Smooth muscle cell (in vitro differentiated cells): Measurements from ENCODE around the gene FAM184A. TPM values are rescaled to one million over a fixed set of nuclear protein-coding genes. Genes with fewer than 3 reads are reported as not detected.

Source experiments
- DNase-seq: peaks from one replicate; lab custom pipeline; 2025; ENCODE audit not compliant: unreplicated experiment; lab: John Stamatoyannopoulos, UW
- H2AFZ ChIP-seq: fragments of 200-600 bp; sonication (generic); 2 replicates; pipeline ENCODE4 v1.6.0; 2016; ENCODE audit warnings: antibody characterized with exemption, low read depth, mild to moderate bottlenecking
- H3F3A ChIP-seq: fragments of 200-600 bp; sonication (generic); 2 replicates; pipeline ENCODE4 v1.6.0; 2017; ENCODE audit warnings: antibody characterized with exemption, low read depth
- H3K27ac ChIP-seq: fragments of 200-600 bp; sonication (generic); 2 replicates; pipeline ENCODE4 v1.5.1; 2016; ENCODE audit warnings: low read depth, mild to moderate bottlenecking
- H3K27me3 ChIP-seq: fragments of 200-600 bp; sonication (generic); 2 replicates; pipeline ENCODE4 v1.6.1; 2016; ENCODE audit warnings: low read depth, mild to moderate bottlenecking
- H3K36me3 ChIP-seq: fragments of 200-600 bp; sonication (generic); 2 replicates; pipeline ENCODE4 v1.5.1; 2016; ENCODE audit warnings: low read depth
- H3K4me1 ChIP-seq: fragments of 200-600 bp; sonication (generic); 2 replicates; pipeline ENCODE4 v1.5.1; 2016; ENCODE audit warnings: low read depth
- H3K4me2 ChIP-seq: fragments of 200-600 bp; sonication (generic); 2 replicates; pipeline ENCODE4 v1.6.0; 2016; ENCODE audit warnings: mild to moderate bottlenecking
- H3K4me3 ChIP-seq: fragments of 200-600 bp; sonication (generic); 2 replicates; pipeline ENCODE4 v1.5.1; 2016; ENCODE audit warnings: mild to moderate bottlenecking
- H3K79me2 ChIP-seq: fragments of 200-600 bp; sonication (generic); 2 replicates; pipeline ENCODE4 v1.6.0; 2016; ENCODE audit warnings: low read depth, mild to moderate bottlenecking
- H3K9ac ChIP-seq: fragments of 200-600 bp; sonication (generic); 2 replicates; pipeline ENCODE4 v1.6.0; 2016; ENCODE audit warnings: low read depth
- H3K9me3 ChIP-seq: fragments of 200-600 bp; sonication (generic); replicated peaks from 2 replicates; pipeline ENCODE4 v1.5.1; 2016; ENCODE audit warnings: low read depth
- H4K20me1 ChIP-seq: fragments of 200-600 bp; sonication (generic); 2 replicates; pipeline ENCODE4 v1.6.0; 2016; ENCODE audit warnings: low read depth
- CTCF ChIP-seq: fragments of 200-600 bp; sonication (generic); IDR thresholded peaks from 2 replicates; pipeline ENCODE4 v1.5.1; 2017; ENCODE audit warnings: borderline replicate concordance, mild to moderate bottlenecking, antibody characterized with exemption; ENCODE audit not compliant: insufficient read depth, poor library complexity, severe bottlenecking
- WGBS: methylation state at CpG from one replicate; pipeline ENCODE4 v1.1.7; 2016; ENCODE audit warnings: low lambda C conversion rate; 5-methylcytosine and 5-hydroxymethylcytosine counted together
- polyA plus RNA-seq: library from polyadenylated mRNA; unstranded; fragments of >200 nt; fragmentation: Nextera tagmentation; extraction: Ambion mirVana; gene quantifications from 2 replicates; pipeline ENCODE4 v1.2.1, GENCODE V29; 2016
- total RNA-seq: library from RNA; depleted of rRNA; stranded (reverse); fragments of >200 nt; gene quantifications from 2 replicates; pipeline ENCODE4 v1.2.3, GENCODE V29; 2014

FAM184A gene
- total and polyA plus RNA-seq, 2 experiments from 2014 or later, result 0.23 to 0.31 TPM

GRCh38 chr6:118981884-118982574, 96.4 kb downstream of the FAM184A start:
- TF ChIP-seq CTCF, result no peak
- no peaks in the 10 kb centered on the region for H3K36me3 ChIP-seq
- no peak overlapping the region for H2AFZ ChIP-seq
- H3K9me3 ChIP-seq, result no peaks in the 10 kb centered on the region
- H3F3A ChIP-seq, result no peaks in the 10 kb centered on the region
- H3K4me1 ChIP-seq, result no peaks in the 10 kb centered on the region
- no peak for DNase-seq
- no peaks in the 10 kb centered on the region for H4K20me1 ChIP-seq
- H3K4me2 ChIP-seq, result no peak overlapping the region
- H3K79me2 ChIP-seq, result no peaks in the 10 kb centered on the region
- H3K4me3 ChIP-seq, result no peak overlapping the region
- no peak overlapping the region for H3K9ac ChIP-seq
- H3K27me3 ChIP-seq, result no peaks in the 10 kb centered on the region
- no peak overlapping the region for H3K27ac ChIP-seq
- 91% methylated on average over 6 of the region's 6 CpGs for WGBS

GRCh38 chr6:118980063-118980462, 98.4 kb downstream of the FAM184A start:
- Histone ChIP-seq H4K20me1 (no peaks in the 10 kb centered on the region), H3K36me3 (no peaks in the 10 kb centered on the region), H2AFZ (no peak overlapping the region), H3K9ac (no peak overlapping the region), H3K27me3 (no peaks in the 10 kb centered on the region), H3K4me1 (no peaks in the 10 kb centered on the region), H3K4me3 (no peak overlapping the region), H3K27ac (no peak overlapping the region), H3K4me2 (no peak overlapping the region), H3F3A (no peaks in the 10 kb centered on the region), H3K79me2 (no peaks in the 10 kb centered on the region), H3K9me3 (no peaks in the 10 kb centered on the region)
- no peak for TF ChIP-seq CTCF
- DNase-seq, result no peak
- WGBS, result 63% methylated on average over 5 of the region's 5 CpGs

GRCh38 chr6:118974790-118975189, 103.7 kb downstream of the FAM184A start:
- DNase-seq, result no peak
- Histone ChIP-seq H3K27me3 (no peaks in the 10 kb centered on the region), H3K79me2 (no peaks in the 10 kb centered on the region), H3K4me3 (no peak overlapping the region), H4K20me1 (no peaks in the 10 kb centered on the region), H3K9me3 (no peaks in the 10 kb centered on the region), H3K27ac (no peak overlapping the region), H3K9ac (no peak overlapping the region), H3K4me2 (no peak overlapping the region), H3K4me1 (no peaks in the 10 kb centered on the region), H2AFZ (no peak overlapping the region), H3F3A (no peaks in the 10 kb centered on the region), H3K36me3 (no peaks in the 10 kb centered on the region)
- 64% methylated on average over 1 of the region's 1 CpG for WGBS
- no peak for TF ChIP-seq CTCF

DNA sequence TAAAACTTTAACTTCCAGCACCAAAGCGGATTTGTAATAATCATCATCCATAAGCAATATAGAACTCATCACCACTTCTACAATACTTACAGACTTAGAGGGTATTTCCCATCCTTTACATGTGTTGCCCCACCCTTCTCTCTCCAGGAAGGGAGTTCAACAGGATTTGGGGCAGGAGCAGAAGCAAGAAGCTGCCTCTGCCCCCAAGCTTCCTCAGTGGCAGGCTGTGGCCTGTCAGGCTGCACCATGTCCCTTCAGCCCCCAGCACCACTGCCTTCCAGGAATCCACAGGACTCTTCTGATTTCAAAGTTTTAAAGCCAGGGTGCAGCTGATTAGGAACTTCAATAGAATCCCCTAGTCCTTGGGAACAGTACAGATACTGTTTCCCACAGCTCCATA, 106.8 kb downstream of the FAM184A start:
- no peak overlapping the region for H3K27ac ChIP-seq
- H3F3A ChIP-seq, result no peaks in the 10 kb centered on the region
- H3K79me2 ChIP-seq, result no peaks in the 10 kb centered on the region
- H3K4me3 ChIP-seq, result no peak overlapping the region
- H3K36me3 ChIP-seq, result no peaks in the 10 kb centered on the region
- H4K20me1 ChIP-seq, result no peaks in the 10 kb centered on the region
- TF ChIP-seq CTCF, result no peak
- no peaks in the 10 kb centered on the region for H3K9me3 ChIP-seq
- H3K9ac ChIP-seq, result no peak overlapping the region
- H3K4me1 ChIP-seq, result no peaks in the 10 kb centered on the region
- H3K27me3 ChIP-seq, result no peaks in the 10 kb centered on the region
- DNase-seq, result no peak
- H3K4me2 ChIP-seq, result no peak overlapping the region
- WGBS, result 97% methylated on average over 1 of the region's 1 CpG
- no peak overlapping the region for H2AFZ ChIP-seq
